ENCODE measurements around the gene MRPL23.

The MRPL23 gene

GRCh38 chr11:1949302-1949701 lies 2.2 kb downstream of the MRPL23 start:
- Histone ChIP-seq H3K4me3 (ENCODE audit: low read length) (no peak overlapping the region), H3K9me3 (replicated peaks; ENCODE audit: low read length) (no peaks in the 10 kb centered on the region), H3K27me3 (ENCODE audit: control insufficient read depth, insufficient read depth, low read length) (no peaks in the 10 kb centered on the region), H3K36me3 (ENCODE audit: insufficient read depth, low read length) (no peaks in the 10 kb centered on the region), H3K4me1 (ENCODE audit: control insufficient read depth, insufficient read depth, low read length) (no peaks in the 10 kb centered on the region), H3K4me2 (ENCODE audit: low read length) (no peak overlapping the region), H3K9ac (ENCODE audit: low read depth, low read length) (no peak overlapping the region)

GRCh38 chr11:1949922-1950321 lies 2.8 kb downstream of the MRPL23 start:
- Histone ChIP-seq H3K9me3 (replicated peaks; ENCODE audit: low read length) (no peaks in the 10 kb centered on the region), H3K36me3 (ENCODE audit: insufficient read depth, low read length) (no peaks in the 10 kb centered on the region), H3K27me3 (ENCODE audit: control insufficient read depth, insufficient read depth, low read length) (no peaks in the 10 kb centered on the region), H3K4me3 (ENCODE audit: low read length) (no peak overlapping the region), H3K4me2 (ENCODE audit: low read length) (no peak overlapping the region), H3K9ac (ENCODE audit: low read depth, low read length) (no peak overlapping the region), H3K4me1 (ENCODE audit: control insufficient read depth, insufficient read depth, low read length) (no peaks in the 10 kb centered on the region)

- no peak overlapping the region for H3K9ac ChIP-seq (ENCODE audit: low read depth, low read length)
- no peaks in the 10 kb centered on the region for H3K4me1 ChIP-seq (ENCODE audit: control insufficient read depth, insufficient read depth, low read length)
- no peaks in the 10 kb centered on the region for H3K9me3 ChIP-seq (replicated peaks; ENCODE audit: low read length)
- no peaks in the 10 kb centered on the region for H3K36me3 ChIP-seq (ENCODE audit: insufficient read depth, low read length)
- no peak overlapping the region for H3K4me2 ChIP-seq (ENCODE audit: low read length)
- no peak overlapping the region for H3K4me3 ChIP-seq (ENCODE audit: low read length)
- H3K27me3 ChIP-seq (ENCODE audit: control insufficient read depth, insufficient read depth, low read length) = no peaks in the 10 kb centered on the region
Measured at GRCh38 chr11:1952806-1953482, 5.8 kb downstream of the MRPL23 start.

- no peak overlapping the region for H3K9ac ChIP-seq (ENCODE audit: low read depth, low read length)
- H3K4me3 ChIP-seq (ENCODE audit: low read length) = no peak overlapping the region
- no peak overlapping the region for H3K4me2 ChIP-seq (ENCODE audit: low read length)
- no peaks in the 10 kb centered on the region for H3K9me3 ChIP-seq (replicated peaks; ENCODE audit: low read length)
- no peaks in the 10 kb centered on the region for H3K27me3 ChIP-seq (ENCODE audit: control insufficient read depth, insufficient read depth, low read length)
- H3K36me3 ChIP-seq (ENCODE audit: insufficient read depth, low read length) = no peaks in the 10 kb centered on the region
- H3K4me1 ChIP-seq (ENCODE audit: control insufficient read depth, insufficient read depth, low read length) = no peaks in the 10 kb centered on the region
Measured at GRCh38 chr11:1953489-1954266, 6.5 kb downstream of the MRPL23 start.

GRCh38 chr11:1958367-1958766 lies 11.2 kb downstream of the MRPL23 start:
- H3K4me2 ChIP-seq (ENCODE audit: low read length) = no peak overlapping the region
- no peaks in the 10 kb centered on the region for H3K4me1 ChIP-seq (ENCODE audit: control insufficient read depth, insufficient read depth, low read length)
- no peaks in the 10 kb centered on the region for H3K9me3 ChIP-seq (replicated peaks; ENCODE audit: low read length)
- H3K9ac ChIP-seq (ENCODE audit: low read depth, low read length) = no peak overlapping the region
- H3K36me3 ChIP-seq (ENCODE audit: insufficient read depth, low read length) = no peaks in the 10 kb centered on the region
- no peak overlapping the region for H3K4me3 ChIP-seq (ENCODE audit: low read length)
- H3K27me3 ChIP-seq (ENCODE audit: control insufficient read depth, insufficient read depth, low read length) = no peaks in the 10 kb centered on the region

GRCh38 chr11:1959786-1960185 lies 12.7 kb downstream of the MRPL23 start:
- H3K36me3 ChIP-seq (ENCODE audit: insufficient read depth, low read length) = no peaks in the 10 kb centered on the region
- no peak overlapping the region for H3K4me3 ChIP-seq (ENCODE audit: low read length)
- H3K4me2 ChIP-seq (ENCODE audit: low read length) = no peak overlapping the region
- H3K9me3 ChIP-seq (replicated peaks; ENCODE audit: low read length) = no peaks in the 10 kb centered on the region
- no peak overlapping the region for H3K9ac ChIP-seq (ENCODE audit: low read depth, low read length)
- no peaks in the 10 kb centered on the region for H3K4me1 ChIP-seq (ENCODE audit: control insufficient read depth, insufficient read depth, low read length)
- H3K27me3 ChIP-seq (ENCODE audit: control insufficient read depth, insufficient read depth, low read length) = no peaks in the 10 kb centered on the region

- no peaks in the 10 kb centered on the region for H3K9me3 ChIP-seq (replicated peaks; ENCODE audit: low read length)
Measured at GRCh38 chr11:1963864-1964263, 16.7 kb downstream of the MRPL23 start.

GRCh38 chr11:1964348-1964747 lies 17.2 kb downstream of the MRPL23 start:
- Histone ChIP-seq H3K9ac (ENCODE audit: low read depth, low read length) (no peak overlapping the region), H3K4me2 (ENCODE audit: low read length) (no peak overlapping the region), H3K4me1 (ENCODE audit: control insufficient read depth, insufficient read depth, low read length) (no peaks in the 10 kb centered on the region), H3K36me3 (ENCODE audit: insufficient read depth, low read length) (no peaks in the 10 kb centered on the region), H3K27me3 (ENCODE audit: control insufficient read depth, insufficient read depth, low read length) (no peaks in the 10 kb centered on the region), H3K4me3 (ENCODE audit: low read length) (no peak overlapping the region), H3K9me3 (replicated peaks; ENCODE audit: low read length) (no peaks in the 10 kb centered on the region)

More at GRCh38 chr11:1963864-1964263, 16.7 kb downstream of the MRPL23 start:
- Histone ChIP-seq H3K9ac (ENCODE audit: low read depth, low read length) (no peak overlapping the region), H3K36me3 (ENCODE audit: insufficient read depth, low read length) (no peaks in the 10 kb centered on the region), H3K4me1 (ENCODE audit: control insufficient read depth, insufficient read depth, low read length) (no peaks in the 10 kb centered on the region), H3K4me2 (ENCODE audit: low read length) (no peak overlapping the region), H3K27me3 (ENCODE audit: control insufficient read depth, insufficient read depth, low read length) (no peaks in the 10 kb centered on the region), H3K4me3 (ENCODE audit: low read length) (no peak overlapping the region)

- Histone ChIP-seq H3K4me2 (ENCODE audit: low read length) (no peak overlapping the region), H3K9me3 (replicated peaks; ENCODE audit: low read length) (no peaks in the 10 kb centered on the region), H3K9ac (ENCODE audit: low read depth, low read length) (no peak overlapping the region), H3K4me1 (ENCODE audit: control insufficient read depth, insufficient read depth, low read length) (no peaks in the 10 kb centered on the region), H3K4me3 (ENCODE audit: low read length) (no peak overlapping the region), H3K36me3 (ENCODE audit: insufficient read depth, low read length) (no peaks in the 10 kb centered on the region), H3K27me3 (ENCODE audit: control insufficient read depth, insufficient read depth, low read length) (no peaks in the 10 kb centered on the region)
Measured at GRCh38 chr11:1964955-1965354, 17.8 kb downstream of the MRPL23 start.

- Histone ChIP-seq H3K36me3 (ENCODE audit: insufficient read depth, low read length) (no peaks in the 10 kb centered on the region), H3K27me3 (ENCODE audit: control insufficient read depth, insufficient read depth, low read length) (no peaks in the 10 kb centered on the region), H3K4me1 (ENCODE audit: control insufficient read depth, insufficient read depth, low read length) (no peaks in the 10 kb centered on the region), H3K4me3 (ENCODE audit: low read length) (no peak overlapping the region), H3K4me2 (ENCODE audit: low read length) (no peak overlapping the region), H3K9me3 (replicated peaks; ENCODE audit: low read length) (no peaks in the 10 kb centered on the region), H3K9ac (ENCODE audit: low read depth, low read length) (no peak overlapping the region)
Measured at GRCh38 chr11:1966531-1966930, 19.4 kb downstream of the MRPL23 start.

GRCh38 chr11:1967641-1968225 lies 20.6 kb downstream of the MRPL23 start:
- Histone ChIP-seq H3K4me1 (ENCODE audit: control insufficient read depth, insufficient read depth, low read length) (no peaks in the 10 kb centered on the region), H3K27me3 (ENCODE audit: control insufficient read depth, insufficient read depth, low read length) (no peaks in the 10 kb centered on the region), H3K4me3 (ENCODE audit: low read length) (no peak overlapping the region), H3K9ac (ENCODE audit: low read depth, low read length) (no peak overlapping the region), H3K4me2 (ENCODE audit: low read length) (no peak overlapping the region), H3K36me3 (ENCODE audit: insufficient read depth, low read length) (no peaks in the 10 kb centered on the region), H3K9me3 (replicated peaks; ENCODE audit: low read length) (no peaks in the 10 kb centered on the region)

Data from skeletal muscle satellite cell (primary cell).